Naive thymus-derived CD4-positive, alpha-beta T cell (primary cell): Measurements from ENCODE around the gene PRODH2. TPM values are rescaled to one million over a fixed set of nuclear protein-coding genes. Genes with fewer than 3 reads are reported as not detected.

ENCODE experiments used
- ATAC-seq: fragments of 150-1000 bp; cut with Tn5 transposase; 2 replicates; pipeline ENCODE4 v1.10.0; 2021; ENCODE audit warnings: mild to moderate bottlenecking, moderate library complexity
- CTCF ChIA-PET: fragments of 350-600 bp; sonication (Branson Sonifier 250); formaldehyde crosslinking; loops from one replicate; lab custom pipeline; 2021; ENCODE audit warnings: antibody characterized with exemption; lab: Charles Lee
- POLR2A ChIA-PET: fragments of 350-600 bp; sonication (Branson Sonifier 250); formaldehyde crosslinking; loops from one replicate; lab custom pipeline; 2021; ENCODE audit warnings: antibody characterized with exemption, inconsistent platforms; lab: Charles Lee
- DNase-seq, 9 donors: peaks; one replicate each; pipeline versions ENCODE4 v3.0.0 to v3.0.0-alpha.2; 2020 to 2022; ENCODE audit warnings: mixed read lengths in 1 of 9
- H3K27ac ChIP-seq: one replicate; pipeline ENCODE4 v1.7.0; 2013; ENCODE audit warnings: mild to moderate bottlenecking, low read depth, low read length, moderate library complexity
- H3K27me3 ChIP-seq, 2 donors: one replicate each; pipeline ENCODE4 v1.7.0; 2013; ENCODE audit warnings: low read length in 2 of 2, mild to moderate bottlenecking in 2 of 2, moderate library complexity in 2 of 2; ENCODE audit not compliant: control insufficient read depth in 2 of 2, insufficient read depth in 2 of 2
- H3K36me3 ChIP-seq, 3 experiments: 1 replicate in 2 of 3; 2 replicates in 1 of 3; pipeline ENCODE4 v1.7.0; 2013; ENCODE audit warnings: low read length in 3 of 3, mild to moderate bottlenecking in 3 of 3, moderate library complexity in 1 of 3; ENCODE audit not compliant: insufficient read depth in 3 of 3, control insufficient read depth in 2 of 3
- H3K4me1 ChIP-seq, 2 donors: one replicate each; pipeline ENCODE4 v1.7.0; 2013; ENCODE audit warnings: low read length in 2 of 2, mild to moderate bottlenecking in 2 of 2, moderate library complexity in 1 of 2; ENCODE audit not compliant: control insufficient read depth in 2 of 2, insufficient read depth in 2 of 2
- H3K4me3 ChIP-seq: 2 replicates; pipeline ENCODE4 v1.7.0; 2013; ENCODE audit warnings: mild to moderate bottlenecking, low read length
- H3K9me3 ChIP-seq, 3 experiments: 1 replicate in 2 of 3; 2 replicates in 1 of 3; pipeline ENCODE4 v1.7.0; 2013; ENCODE audit warnings: low read length in 3 of 3; ENCODE audit not compliant: control insufficient read depth in 2 of 3
- H3K27ac Mint-ChIP-seq, 9 donors: one replicate each; pipeline ENCODE4 v1.8.0; 2020 to 2022; ENCODE audit warnings: mixed read lengths in 9 of 9, mild to moderate bottlenecking in 8 of 9, moderate library complexity in 5 of 9, inconsistent platforms in 2 of 9
- H3K27me3 Mint-ChIP-seq, 5 donors: one replicate each; pipeline ENCODE4 v1.8.0; 2021 to 2022; ENCODE audit warnings: mixed read lengths in 5 of 5, mild to moderate bottlenecking in 1 of 5
- H3K36me3 Mint-ChIP-seq, 5 donors: one replicate each; pipeline ENCODE4 v1.8.0; 2020 to 2022; ENCODE audit warnings: mixed read lengths in 5 of 5, mild to moderate bottlenecking in 3 of 5, inconsistent platforms in 1 of 5
- H3K4me1 Mint-ChIP-seq, 7 donors: one replicate each; pipeline ENCODE4 v1.8.0; 2020 to 2022; ENCODE audit warnings: mixed read lengths in 7 of 7, mild to moderate bottlenecking in 3 of 7, inconsistent platforms in 1 of 7
- H3K4me3 Mint-ChIP-seq, 10 donors: one replicate each; pipeline ENCODE4 v1.8.0; 2020 to 2022; ENCODE audit warnings: mild to moderate bottlenecking in 10 of 10, mixed read lengths in 10 of 10, moderate library complexity in 6 of 10, inconsistent platforms in 2 of 10
- H3K9me3 Mint-ChIP-seq, 11 donors: one replicate each; pipeline ENCODE4 v1.8.0; 2020 to 2022; ENCODE audit warnings: mixed read lengths in 11 of 11, mild to moderate bottlenecking in 4 of 11, inconsistent platforms in 1 of 11, moderate library complexity in 1 of 11
- intact Hi-C, 2 donors: fragments of 100-400 bp; cut with micrococcal nuclease; formaldehyde crosslinking; loops; one replicate each; pipeline ENCODE4 v1.15.1; 2023
- polyA plus RNA-seq, 2 donors: library from polyadenylated mRNA; unstranded; fragments of 300-500 nt; fragmentation: Illumina TruSeq; gene quantifications; one replicate each; pipeline ENCODE4 v1.2.3, GENCODE V29; 2021
- total RNA-seq, 6 experiments: library from RNA in 5 of 6; stranded (reverse) in 5 of 6; gene quantifications; 1 replicate in 5 of 6; 2 replicates in 1 of 6; pipeline ENCODE4 v1.2.3 and lab custom pipeline; 2021 to 2026

Gene PRODH2
- total RNA-seq (not detected), polyA plus RNA-seq (not detected), total RNA-seq (lab: John Stamatoyannopoulos, UW) (not detected)

GRCh38 chr19:35812220-35813042 lies at the start of gene PRODH2:
Gene PRODH2 (minus strand): TSS chr19:35812845. CDS start chr19:35812805, 40 bp downstream.
- H3K36me3 ChIP-seq, result no peaks in the 10 kb centered on the region
- ChIA-PET CTCF (no interaction called here), POLR2A (no interaction called here)
- H3K4me1 ChIP-seq, result no peaks in the 10 kb centered on the region
- no peak for ATAC-seq
- H3K4me3 Mint-ChIP-seq, result no peak within 1 kb of the TSS
- no peak for DNase-seq
- no peaks in the 10 kb centered on the region for H3K9me3 ChIP-seq
- peaks cover 0 to 4% (median 0%) of the 10 kb centered on the region in 11 donors for H3K9me3 Mint-ChIP-seq
- H3K4me3 ChIP-seq, result no peak within 1 kb of the TSS
- no peaks in the 10 kb centered on the region for H3K36me3 Mint-ChIP-seq
- H3K27ac Mint-ChIP-seq, result no peak within 1 kb of the TSS
- H3K27me3 ChIP-seq, result no peaks in the 10 kb centered on the region
- peaks cover 4 to 23% (median 6%) of the 10 kb centered on the region in 5 donors for H3K27me3 Mint-ChIP-seq
- peaks cover 0 to 1% (median 0%) of the 10 kb centered on the region in 7 donors for H3K4me1 Mint-ChIP-seq
- intact Hi-C loops, result no loop called here
- no peak within 1 kb of the TSS for H3K27ac ChIP-seq

- no peaks in the 10 kb centered on the region for H3K9me3 ChIP-seq
- peaks cover 0 to 2% of the 10 kb centered on the region in 2 donors for H3K27me3 ChIP-seq
- no peak for ATAC-seq
- H3K36me3 ChIP-seq, result no peaks in the 10 kb centered on the region
- CTCF ChIA-PET, result no interaction called here
- peak overlapping the region in 1 of 10 donors; percentile 35 for H3K4me3 Mint-ChIP-seq
- no peak for DNase-seq
- peaks cover 0 to 8% (median 0%) of the 10 kb centered on the region in 5 donors for H3K36me3 Mint-ChIP-seq
- peaks cover 0 to 4% (median 0%) of the 10 kb centered on the region in 11 donors for H3K9me3 Mint-ChIP-seq
- no peak overlapping the region for H3K27ac ChIP-seq
- intact Hi-C loops, result no loop called here
- H3K4me1 Mint-ChIP-seq, result peaks cover 0 to 15% (median 8%) of the 10 kb centered on the region in 7 donors
- no peak overlapping the region for H3K4me3 ChIP-seq
- no peaks in the 10 kb centered on the region for H3K4me1 ChIP-seq
- H3K27ac Mint-ChIP-seq, result no peak overlapping the region
- H3K27me3 Mint-ChIP-seq, result peaks cover 36 to 81% (median 51%) of the 10 kb centered on the region in 5 donors
- POLR2A ChIA-PET, result no interaction called here
These were observed 49.1 kb upstream of the PRODH2 start for GRCh38 chr19:35861640-35862160.

- H3K27ac Mint-ChIP-seq, result no peak overlapping the region
- peaks cover 0 to 15% (median 8%) of the 10 kb centered on the region in 7 donors for H3K4me1 Mint-ChIP-seq
These were observed 48.4 kb upstream of the PRODH2 start for GRCh38 chr19:35860818-35861639.

GRCh38 chr19:35860436-35860817 lies 47.8 kb upstream of the PRODH2 start:
- CTCF ChIA-PET, result no interaction called here
- Mint-ChIP-seq H3K4me3 (no peak overlapping the region), H3K27me3 (peaks cover 30 to 73% (median 47%) of the 10 kb centered on the region in 5 donors), H3K4me1 (peaks cover 0 to 18% (median 8%) of the 10 kb centered on the region in 7 donors), H3K36me3 (peaks cover 0 to 3% (median 0%) of the 10 kb centered on the region in 5 donors), H3K27ac (no peak overlapping the region), H3K9me3 (peaks cover 0 to 1% (median 0%) of the 10 kb centered on the region in 11 donors)
- intact Hi-C loops, result no loop called here
- no peak overlapping the region for H3K27ac ChIP-seq
- peaks cover 3 to 5% of the 10 kb centered on the region in 2 donors for H3K4me1 ChIP-seq
- POLR2A ChIA-PET, result no interaction called here
- H3K36me3 ChIP-seq, result no peaks in the 10 kb centered on the region
- no peak for ATAC-seq
- no peaks in the 10 kb centered on the region for H3K9me3 ChIP-seq
- H3K27me3 ChIP-seq, result peaks cover 0 to 6% of the 10 kb centered on the region in 2 donors
- no peak for DNase-seq
- no peak overlapping the region for H3K4me3 ChIP-seq

More at GRCh38 chr19:35860818-35861639, 48.4 kb upstream of the PRODH2 start:
- intact Hi-C loops, result no loop called here
- no peak overlapping the region for H3K4me3 ChIP-seq
- POLR2A ChIA-PET, result no interaction called here
- no peak for DNase-seq
- no peaks in the 10 kb centered on the region for H3K9me3 ChIP-seq
- H3K27me3 ChIP-seq, result peaks cover 0 to 4% of the 10 kb centered on the region in 2 donors
- peaks cover 0 to 8% (median 0%) of the 10 kb centered on the region in 5 donors for H3K36me3 Mint-ChIP-seq
- no peak overlapping the region for H3K27ac ChIP-seq
- CTCF ChIA-PET, result no interaction called here
- peak overlapping the region in 1 of 10 donors; percentile 35 for H3K4me3 Mint-ChIP-seq
- H3K27me3 Mint-ChIP-seq, result peaks cover 30 to 75% (median 50%) of the 10 kb centered on the region in 5 donors
- peaks cover under 1 to 2% of the 10 kb centered on the region in 2 donors for H3K4me1 ChIP-seq
- no peak for ATAC-seq
- H3K36me3 ChIP-seq, result no peaks in the 10 kb centered on the region
- H3K9me3 Mint-ChIP-seq, result peaks cover 0 to 4% (median 0%) of the 10 kb centered on the region in 11 donors

GRCh38 chr19:35859414-35859813 lies 46.8 kb upstream of the PRODH2 start:
- CTCF ChIA-PET, result no interaction called here
- H3K27me3 ChIP-seq, result peaks cover 0 to 9% of the 10 kb centered on the region in 2 donors
- POLR2A ChIA-PET, result no interaction called here
- Mint-ChIP-seq H3K27ac (no peak overlapping the region), H3K9me3 (no peaks in the 10 kb centered on the region), H3K4me3 (no peak overlapping the region), H3K4me1 (peaks cover 0 to 18% (median 8%) of the 10 kb centered on the region in 7 donors), H3K36me3 (peaks cover 0 to 4% (median 0%) of the 10 kb centered on the region in 5 donors), H3K27me3 (peaks cover 38 to 76% (median 49%) of the 10 kb centered on the region in 5 donors)
- DNase-seq (no peak), ATAC-seq (no peak)
- H3K36me3 ChIP-seq, result no peaks in the 10 kb centered on the region
- no peak overlapping the region for H3K27ac ChIP-seq
- H3K4me3 ChIP-seq, result no peak overlapping the region
- H3K4me1 ChIP-seq, result peaks cover 3 to 5% of the 10 kb centered on the region in 2 donors
- intact Hi-C loops, result no loop called here
- H3K9me3 ChIP-seq, result no peaks in the 10 kb centered on the region

- peaks cover 40 to 80% (median 57%) of the 10 kb centered on the region in 5 donors for H3K27me3 Mint-ChIP-seq
- peaks cover 0 to 9% of the 10 kb centered on the region in 2 donors for H3K27me3 ChIP-seq
- DNase-seq (no peak), ATAC-seq (no peak)
- H3K36me3 Mint-ChIP-seq, result peaks cover 0 to 5% (median 0%) of the 10 kb centered on the region in 5 donors
- peak overlapping the region in 5 of 10 donors; percentile 34 to 79 (median 37) for H3K4me3 Mint-ChIP-seq
- no peak overlapping the region for H3K27ac ChIP-seq
- H3K9me3 Mint-ChIP-seq, result no peaks in the 10 kb centered on the region
- H3K9me3 ChIP-seq, result no peaks in the 10 kb centered on the region
- intact Hi-C loops, result no loop called here
- H3K27ac Mint-ChIP-seq, result no peak overlapping the region
- H3K4me3 ChIP-seq, result no peak overlapping the region
- ChIA-PET CTCF (no interaction called here), POLR2A (no interaction called here)
- H3K4me1 ChIP-seq, result peaks cover 3 to 5% of the 10 kb centered on the region in 2 donors
- no peaks in the 10 kb centered on the region for H3K36me3 ChIP-seq
- peaks cover 0 to 18% (median 8%) of the 10 kb centered on the region in 7 donors for H3K4me1 Mint-ChIP-seq
These were observed 45.7 kb upstream of the PRODH2 start for GRCh38 chr19:35858311-35858710.
